ENCODE measurements around the gene ZNF512B.

DNA sequence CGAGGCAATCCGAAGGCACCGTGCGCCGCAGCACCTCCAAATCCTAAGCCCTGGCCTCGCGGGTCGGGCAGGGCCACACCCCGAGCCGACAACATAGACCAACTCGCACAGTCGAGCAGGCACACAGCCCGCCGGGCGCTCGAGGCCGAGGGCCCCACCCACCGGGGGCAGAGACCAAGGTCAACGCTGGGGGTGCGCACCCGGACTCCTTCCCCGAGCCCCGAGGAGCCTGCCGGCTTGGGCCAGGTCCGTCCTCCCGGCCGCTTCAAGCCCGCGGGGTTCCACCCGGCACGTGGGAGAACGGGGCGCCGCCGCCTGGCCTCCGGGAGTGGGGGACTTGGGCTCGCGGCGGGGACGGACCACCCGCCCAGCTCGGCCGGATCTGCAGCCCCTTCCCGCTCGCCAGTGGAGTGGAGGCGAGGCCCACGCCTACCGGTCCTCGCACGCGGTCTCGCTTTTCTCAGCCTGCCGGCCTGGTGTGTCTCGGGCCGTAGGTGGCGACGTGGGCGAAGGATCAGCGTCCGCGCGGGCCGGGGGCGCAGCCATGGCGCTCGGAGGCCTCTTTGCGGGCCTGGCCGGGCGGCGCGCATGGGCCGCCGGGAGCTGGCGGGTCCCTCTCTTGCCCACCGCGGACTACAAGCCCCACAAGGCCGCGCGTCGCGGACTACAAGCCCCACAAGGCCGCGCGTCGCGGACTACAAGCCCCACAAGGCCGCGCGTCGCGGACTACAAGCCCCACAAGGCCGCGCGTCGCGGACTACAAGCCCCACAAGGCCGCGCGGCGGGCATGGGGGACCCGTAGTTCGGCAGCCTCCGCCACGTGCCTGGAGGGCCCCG is 13.7 kb downstream of the ZNF512B start, which contains the start of gene UCKL1:
- TF ChIP-seq, protein P1, sequence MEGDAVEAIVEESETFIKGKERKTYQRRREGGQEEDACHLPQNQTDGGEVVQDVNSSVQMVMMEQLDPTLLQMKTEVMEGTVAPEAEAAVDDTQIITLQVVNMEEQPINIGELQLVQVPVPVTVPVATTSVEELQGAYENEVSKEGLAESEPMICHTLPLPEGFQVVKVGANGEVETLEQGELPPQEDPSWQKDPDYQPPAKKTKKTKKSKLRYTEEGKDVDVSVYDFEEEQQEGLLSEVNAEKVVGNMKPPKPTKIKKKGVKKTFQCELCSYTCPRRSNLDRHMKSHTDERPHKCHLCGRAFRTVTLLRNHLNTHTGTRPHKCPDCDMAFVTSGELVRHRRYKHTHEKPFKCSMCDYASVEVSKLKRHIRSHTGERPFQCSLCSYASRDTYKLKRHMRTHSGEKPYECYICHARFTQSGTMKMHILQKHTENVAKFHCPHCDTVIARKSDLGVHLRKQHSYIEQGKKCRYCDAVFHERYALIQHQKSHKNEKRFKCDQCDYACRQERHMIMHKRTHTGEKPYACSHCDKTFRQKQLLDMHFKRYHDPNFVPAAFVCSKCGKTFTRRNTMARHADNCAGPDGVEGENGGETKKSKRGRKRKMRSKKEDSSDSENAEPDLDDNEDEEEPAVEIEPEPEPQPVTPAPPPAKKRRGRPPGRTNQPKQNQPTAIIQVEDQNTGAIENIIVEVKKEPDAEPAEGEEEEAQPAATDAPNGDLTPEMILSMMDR (conservative IDR thresholded peaks at IDR 0.05) = peak; percentile 34; the same call in 1 of the 2 replicates
- peak; percentile 97 for TF ChIP-seq ZFX (IDR thresholded peaks at IDR 0.05)

Data from C4-2B (cell line).